MM.1S (cell line): Measurements from ENCODE around the gene MYH7B.

Experiments used
- DNase-seq: peaks from one replicate; pipeline ENCODE4 v3.0.0-alpha.2; 2015
- H2AFZ ChIP-seq: fragments of 300-600 bp; sonication (generic); 2 replicates; pipeline ENCODE4 v1.6.0; 2016; ENCODE audit warnings: antibody characterized with exemption, low read length
- H3F3A ChIP-seq: fragments of 300-600 bp; sonication (generic); 2 replicates; pipeline ENCODE4 v1.6.1; 2016; ENCODE audit warnings: mild to moderate bottlenecking, antibody characterized with exemption, low read length, moderate library complexity, mixed read lengths; ENCODE audit not compliant: insufficient read depth
- H3K27ac ChIP-seq: fragments of 300-600 bp; sonication (generic); 2 replicates; pipeline ENCODE4 v1.5.1; 2016; ENCODE audit warnings: mild to moderate bottlenecking, low read length
- H3K27me3 ChIP-seq: fragments of 300-600 bp; sonication (generic); replicated peaks from 2 replicates; pipeline ENCODE4 v1.6.0; 2016; ENCODE audit warnings: low read length; ENCODE audit not compliant: insufficient read depth
- H3K36me3 ChIP-seq: fragments of 300-600 bp; sonication (generic); replicated peaks from 2 replicates; pipeline ENCODE4 v1.6.1; 2016; ENCODE audit warnings: mild to moderate bottlenecking, low read length, mixed read lengths; ENCODE audit not compliant: insufficient read depth
- H3K4me1 ChIP-seq: fragments of 300-600 bp; sonication (generic); 2 replicates; pipeline ENCODE4 v1.6.1; 2016; ENCODE audit warnings: low read length, mixed read lengths
- H3K4me2 ChIP-seq: fragments of 300-600 bp; sonication (generic); 2 replicates; pipeline ENCODE4 v1.6.0; 2016; ENCODE audit warnings: low read depth, low read length
- H3K4me3 ChIP-seq: fragments of 300-600 bp; sonication (generic); 2 replicates; pipeline ENCODE4 v1.5.1; 2016; ENCODE audit warnings: low read length, mixed read lengths
- H3K79me2 ChIP-seq: fragments of 300-600 bp; sonication (generic); 2 replicates; pipeline ENCODE4 v1.6.1; 2016; ENCODE audit warnings: mixed run types, low read length, mixed read lengths
- H3K9ac ChIP-seq: fragments of 300-600 bp; sonication (generic); 2 replicates; pipeline ENCODE4 v1.6.1; 2016; ENCODE audit warnings: low read length, mixed read lengths
- H3K9me2 ChIP-seq: fragments of 300-600 bp; sonication (generic); replicated peaks from 2 replicates; pipeline ENCODE4 v1.6.1; 2016; ENCODE audit warnings: mild to moderate bottlenecking, low read length, mixed read lengths; ENCODE audit not compliant: insufficient read depth
- H3K9me3 ChIP-seq: fragments of 300-600 bp; sonication (generic); replicated peaks from 2 replicates; pipeline ENCODE4 v1.6.1; 2016; ENCODE audit warnings: mild to moderate bottlenecking, low read length, mixed read lengths; ENCODE audit not compliant: insufficient read depth
- H4K20me1 ChIP-seq: fragments of 300-600 bp; sonication (generic); 2 replicates; pipeline ENCODE4 v1.6.1; 2016; ENCODE audit warnings: mild to moderate bottlenecking, low read length, moderate library complexity, mixed read lengths; ENCODE audit not compliant: insufficient read depth
- CTCF ChIP-seq: fragments of 300-600 bp; sonication (generic); IDR thresholded peaks from 2 replicates; pipeline ENCODE4 v1.5.1; 2016; ENCODE audit warnings: antibody characterized with exemption, low read length, mixed read lengths
- EZH2 ChIP-seq: fragments of 300-600 bp; sonication (generic); optimal IDR thresholded peaks from 2 replicates; pipeline ENCODE3; 2017; ENCODE audit warnings: low read depth, mild to moderate bottlenecking, antibody characterized with exemption, low read length, mixed read lengths
- EZH2phosphoT487 ChIP-seq: fragments of 300-600 bp; sonication (generic); IDR thresholded peaks from 2 replicates; pipeline ENCODE4 v1.6.1; 2018; ENCODE audit warnings: antibody characterized with exemption, low read length

The MYH7B gene

GRCh38 chr20:34956041-34956458, 382 bp downstream of the MYH7B start:
- Histone ChIP-seq H4K20me1 (no peaks in the 10 kb centered on the region), H3K9me2 (no peaks in the 10 kb centered on the region), H3K79me2 (no peaks in the 10 kb centered on the region), H2AFZ (peak overlapping the region; percentile 94), H3K9me3 (no peaks in the 10 kb centered on the region), H3K4me3 (peak overlapping the region; percentile 85), H3K27ac (peak overlapping the region; percentile 11; the same call in 1 of the 2 replicates), H3K4me1 (peaks cover 8% of the 10 kb centered on the region), H3K27me3 (no peaks in the 10 kb centered on the region), H3K4me2 (peak overlapping the region; percentile 83), H3K36me3 (no peaks in the 10 kb centered on the region), H3F3A (no peaks in the 10 kb centered on the region; the same call in 1 of the 2 replicates), H3K9ac (peak overlapping the region; percentile 81; the same call in 1 of the 2 replicates)
- TF ChIP-seq EZH2 (no peak), EZH2phosphoT487 (no peak), CTCF (no peak)
- no peak for DNase-seq

- Histone ChIP-seq H3K79me2 (no peaks in the 10 kb centered on the region), H3K27ac (no peak overlapping the region), H3K4me2 (no peak overlapping the region), H3K9ac (no peak overlapping the region), H3K9me2 (no peaks in the 10 kb centered on the region), H3K4me3 (no peak overlapping the region), H2AFZ (no peak overlapping the region), H3K27me3 (no peaks in the 10 kb centered on the region), H3K36me3 (no peaks in the 10 kb centered on the region), H3K9me3 (no peaks in the 10 kb centered on the region), H4K20me1 (no peaks in the 10 kb centered on the region), H3F3A (no peaks in the 10 kb centered on the region; the same call in 1 of the 2 replicates), H3K4me1 (peaks cover 8% of the 10 kb centered on the region)
- TF ChIP-seq EZH2phosphoT487 (no peak), CTCF (no peak), EZH2 (no peak)
- DNase-seq = no peak
Observed at GRCh38 chr20:34956751-34957472, 1.2 kb downstream of the MYH7B start.

GRCh38 chr20:34964486-34964885, 8.8 kb downstream of the MYH7B start:
- DNase-seq = no peak
- H3K79me2 ChIP-seq = no peaks in the 10 kb centered on the region
- H3K27ac ChIP-seq = no peak overlapping the region
- H3K27me3 ChIP-seq = no peaks in the 10 kb centered on the region
- H3K4me1 ChIP-seq = no peaks in the 10 kb centered on the region
- no peak overlapping the region for H3K9ac ChIP-seq
- H3K36me3 ChIP-seq = no peaks in the 10 kb centered on the region
- H3K9me2 ChIP-seq = no peaks in the 10 kb centered on the region
- no peaks in the 10 kb centered on the region for H3F3A ChIP-seq
- H3K4me2 ChIP-seq = no peak overlapping the region
- H4K20me1 ChIP-seq = no peaks in the 10 kb centered on the region
- H3K4me3 ChIP-seq = no peak overlapping the region
- H2AFZ ChIP-seq = no peak overlapping the region
- H3K9me3 ChIP-seq = no peaks in the 10 kb centered on the region
- TF ChIP-seq EZH2 = no peak
- no peak for TF ChIP-seq EZH2phosphoT487
- no peak for TF ChIP-seq CTCF
